HG03095 (cell line): ENCODE measurements around the gene LDLR.
"Not testable (repeated sequence)": the region's sequence is repeated elsewhere in the genome, so short reads cannot be mapped to it uniquely, and the experiment has no call there.

Experiments used
- ATAC-seq: cut with Tn5 transposase; IDR thresholded peaks from one replicate; pipeline ENCODE4 v1.9.1; 2021; ENCODE audit warnings: moderate library complexity; ENCODE audit not compliant: unreplicated experiment

Gene LDLR

GRCh38 chr19:11169896-11170678 lies 80.8 kb downstream of the LDLR start:
- no peak for ATAC-seq

- ATAC-seq = no peak
Observed at GRCh38 chr19:11171144-11171543, 81.9 kb downstream of the LDLR start.

GRCh38 chr19:11172576-11172975 lies 83.3 kb downstream of the LDLR start:
- ATAC-seq = no peak

- no peak for ATAC-seq
Observed at GRCh38 chr19:11173516-11174155, 84.4 kb downstream of the LDLR start.

GRCh38 chr19:11174336-11174735 lies 85.1 kb downstream of the LDLR start:
- ATAC-seq = no peak

- no peak for ATAC-seq
Observed at GRCh38 chr19:11175920-11176319, 86.7 kb downstream of the LDLR start.

GRCh38 chr19:11176466-11177193 lies 87.4 kb downstream of the LDLR start:
- ATAC-seq = no peak

GRCh38 chr19:11177592-11177991 lies 88.3 kb downstream of the LDLR start:
- no peak for ATAC-seq

GRCh38 chr19:11179145-11179465 lies 89.8 kb downstream of the LDLR start:
- ATAC-seq = not testable (repeated sequence)

GRCh38 chr19:11179716-11180297 lies 90.5 kb downstream of the LDLR start:
- no peak for ATAC-seq

- no peak for ATAC-seq
Observed at GRCh38 chr19:11180346-11180745, 91.1 kb downstream of the LDLR start.

- ATAC-seq = not testable (repeated sequence)
Observed at GRCh38 chr19:11180975-11181374, 91.7 kb downstream of the LDLR start.

GRCh38 chr19:11181488-11181887 lies 92.2 kb downstream of the LDLR start:
- no peak for ATAC-seq
